Measurements from ENCODE around the gene M6PR. TPM values are rescaled to one million over a fixed set of nuclear protein-coding genes. Genes with fewer than 3 reads are reported as not detected.
A peak's percentile ranks its signal among the peaks of the same experiment; 100 is the strongest.
"Not testable (repeated sequence)": the region's sequence is repeated elsewhere in the genome, so short reads cannot be mapped to it uniquely, and the experiment has no call there.

M6PR gene
- total RNA-seq, 4 donors from 2014 or later, result 52.0 to 73.7 (median 59.1) TPM

DNA sequence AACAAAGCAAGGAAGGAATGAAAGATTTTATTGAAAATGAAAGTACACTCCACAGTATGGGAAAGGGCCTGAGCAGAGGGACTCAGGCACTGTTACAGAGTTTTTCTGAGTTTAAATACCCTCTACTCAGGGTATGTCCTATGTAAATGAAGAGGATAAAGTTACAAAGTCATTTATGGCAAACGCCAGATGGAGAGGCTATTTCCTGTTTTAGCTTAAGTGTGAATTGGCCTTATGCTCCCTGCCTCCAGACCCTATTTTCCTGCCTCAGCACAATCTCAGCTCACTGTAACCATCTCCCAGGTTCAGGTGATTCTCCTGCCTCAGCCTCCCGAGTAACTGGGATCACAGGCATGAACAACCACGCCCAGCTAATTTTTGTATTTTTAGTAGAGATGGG, 41.9 kb downstream of the M6PR start:
- Histone ChIP-seq H3K4me3 (no peak overlapping the region), H3K36me3 (no peaks in the 10 kb centered on the region)

DNA sequence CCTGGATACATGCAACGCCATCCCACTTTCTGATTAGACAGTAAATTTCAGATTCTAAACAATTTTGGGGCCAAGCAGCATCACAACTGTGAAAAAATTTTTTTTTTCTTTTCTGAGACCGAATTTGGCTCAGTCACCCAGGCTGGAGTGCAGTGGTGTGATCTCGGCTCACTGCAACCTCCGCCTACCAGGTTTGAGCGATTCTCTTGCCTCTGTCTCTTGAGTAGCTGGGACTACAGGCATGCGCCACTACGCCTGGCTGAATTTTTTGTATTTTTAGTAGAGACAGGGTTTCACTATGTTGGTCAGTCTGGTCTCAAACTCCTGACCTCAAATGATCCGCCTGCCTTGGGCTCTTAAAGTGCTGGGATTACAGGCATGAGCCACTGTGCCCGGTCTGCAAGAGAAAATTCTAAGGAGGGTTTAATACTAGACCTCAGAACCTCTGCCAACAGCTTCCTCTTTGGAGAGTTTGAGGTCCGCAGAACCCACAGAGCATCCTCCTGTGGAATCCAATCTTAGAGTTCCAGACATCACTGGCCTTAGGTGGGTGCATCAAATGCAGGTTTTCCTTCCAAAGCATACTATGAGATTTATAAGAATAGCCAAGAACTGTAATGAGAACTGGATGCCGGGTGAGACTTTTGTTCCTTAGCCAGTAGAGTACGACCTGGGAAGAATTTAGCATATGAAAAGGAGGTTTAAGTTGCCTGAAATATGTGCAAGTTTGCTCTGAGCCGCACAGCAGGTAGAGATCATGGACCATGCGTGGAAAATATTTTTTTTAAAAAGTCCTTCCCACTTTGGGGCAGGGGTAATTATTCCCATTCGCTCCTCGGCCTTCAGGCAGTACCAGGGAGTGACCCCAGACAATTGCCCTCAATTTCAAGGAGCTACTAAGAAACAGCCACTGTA, 42.9 kb downstream of the M6PR start:
- H3K4me3 ChIP-seq, result no peak overlapping the region
- no peak for DNase-seq
- no peaks in the 10 kb centered on the region for H3K9me3 ChIP-seq
- TF ChIP-seq, protein P1, sequence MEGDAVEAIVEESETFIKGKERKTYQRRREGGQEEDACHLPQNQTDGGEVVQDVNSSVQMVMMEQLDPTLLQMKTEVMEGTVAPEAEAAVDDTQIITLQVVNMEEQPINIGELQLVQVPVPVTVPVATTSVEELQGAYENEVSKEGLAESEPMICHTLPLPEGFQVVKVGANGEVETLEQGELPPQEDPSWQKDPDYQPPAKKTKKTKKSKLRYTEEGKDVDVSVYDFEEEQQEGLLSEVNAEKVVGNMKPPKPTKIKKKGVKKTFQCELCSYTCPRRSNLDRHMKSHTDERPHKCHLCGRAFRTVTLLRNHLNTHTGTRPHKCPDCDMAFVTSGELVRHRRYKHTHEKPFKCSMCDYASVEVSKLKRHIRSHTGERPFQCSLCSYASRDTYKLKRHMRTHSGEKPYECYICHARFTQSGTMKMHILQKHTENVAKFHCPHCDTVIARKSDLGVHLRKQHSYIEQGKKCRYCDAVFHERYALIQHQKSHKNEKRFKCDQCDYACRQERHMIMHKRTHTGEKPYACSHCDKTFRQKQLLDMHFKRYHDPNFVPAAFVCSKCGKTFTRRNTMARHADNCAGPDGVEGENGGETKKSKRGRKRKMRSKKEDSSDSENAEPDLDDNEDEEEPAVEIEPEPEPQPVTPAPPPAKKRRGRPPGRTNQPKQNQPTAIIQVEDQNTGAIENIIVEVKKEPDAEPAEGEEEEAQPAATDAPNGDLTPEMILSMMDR (IDR thresholded peaks at IDR 0.05), result no peak
- TF ChIP-seq POLR2A (IDR thresholded peaks at IDR 0.05), result no peak
- H3K27me3 ChIP-seq, result no peaks in the 10 kb centered on the region
- H3K36me3 ChIP-seq, result no peaks in the 10 kb centered on the region
- H3K4me1 ChIP-seq, result no peaks in the 10 kb centered on the region
- no peak overlapping the region for H3K27ac ChIP-seq

More for the DNA sequence above, 41.9 kb downstream of the M6PR start:
- H3K27me3 ChIP-seq, result no peaks in the 10 kb centered on the region
- H3K9me3 ChIP-seq, result no peaks in the 10 kb centered on the region
- DNase-seq, result no peak
- TF ChIP-seq POLR2A (IDR thresholded peaks at IDR 0.05), result no peak
- TF ChIP-seq, protein P1 (IDR thresholded peaks at IDR 0.05), result no peak
- H3K4me1 ChIP-seq, result no peaks in the 10 kb centered on the region
- H3K27ac ChIP-seq, result no peak overlapping the region

DNA sequence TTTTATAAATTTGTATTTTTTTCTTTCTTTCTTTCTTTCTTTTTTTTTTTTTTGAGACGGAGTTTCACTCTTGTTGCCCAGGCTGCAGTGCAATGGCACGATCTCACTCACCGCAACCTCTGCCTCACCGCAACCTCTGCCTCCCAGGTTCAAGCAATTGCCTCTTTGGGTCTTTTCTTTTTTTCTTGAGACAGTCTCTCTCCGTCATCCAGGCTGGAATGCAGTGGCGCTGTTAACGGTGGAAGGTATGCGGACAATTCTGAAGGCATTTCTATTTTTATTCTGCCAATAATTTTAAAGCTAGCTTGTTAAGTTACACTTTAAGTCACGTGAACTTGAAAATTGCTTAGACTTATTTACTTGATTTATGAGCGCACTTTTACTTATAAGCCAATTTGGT, 43.9 kb downstream of the M6PR start:
- no peaks in the 10 kb centered on the region for H3K4me1 ChIP-seq
- no peak overlapping the region for H3K4me3 ChIP-seq
- no peaks in the 10 kb centered on the region for H3K36me3 ChIP-seq
- TF ChIP-seq, protein P1 (IDR thresholded peaks at IDR 0.05), result no peak
- TF ChIP-seq POLR2A (IDR thresholded peaks at IDR 0.05), result no peak
- H3K9me3 ChIP-seq, result no peaks in the 10 kb centered on the region
- DNase-seq, result no peak
- no peaks in the 10 kb centered on the region for H3K27me3 ChIP-seq
- no peak overlapping the region for H3K27ac ChIP-seq

DNA sequence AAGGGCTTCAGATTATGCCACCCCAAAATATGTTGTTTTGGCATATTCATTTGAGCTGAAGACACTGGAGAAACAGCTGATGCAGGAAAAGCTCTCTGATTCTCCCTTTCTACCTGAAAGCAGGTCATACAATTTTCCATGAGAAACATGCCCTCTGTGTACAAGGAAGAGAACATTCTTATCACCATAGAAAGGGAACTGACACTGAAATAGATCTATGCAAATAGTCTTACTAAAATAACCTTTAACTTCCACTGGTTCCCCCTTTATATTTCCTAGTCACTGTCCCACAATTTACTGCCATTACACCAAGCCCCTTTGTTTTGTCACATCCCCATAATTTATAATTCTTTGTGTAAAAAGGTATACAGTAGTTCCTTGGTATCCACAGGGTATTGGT, 44.8 kb downstream of the M6PR start:
- Histone ChIP-seq H3K27me3 (no peaks in the 10 kb centered on the region), H3K36me3 (no peaks in the 10 kb centered on the region), H3K4me1 (no peaks in the 10 kb centered on the region), H3K27ac (no peak overlapping the region), H3K9me3 (no peaks in the 10 kb centered on the region), H3K4me3 (no peak overlapping the region)
- DNase-seq, result no peak
- TF ChIP-seq, protein P1 (IDR thresholded peaks at IDR 0.05), result no peak
- TF ChIP-seq POLR2A (IDR thresholded peaks at IDR 0.05), result no peak

DNA sequence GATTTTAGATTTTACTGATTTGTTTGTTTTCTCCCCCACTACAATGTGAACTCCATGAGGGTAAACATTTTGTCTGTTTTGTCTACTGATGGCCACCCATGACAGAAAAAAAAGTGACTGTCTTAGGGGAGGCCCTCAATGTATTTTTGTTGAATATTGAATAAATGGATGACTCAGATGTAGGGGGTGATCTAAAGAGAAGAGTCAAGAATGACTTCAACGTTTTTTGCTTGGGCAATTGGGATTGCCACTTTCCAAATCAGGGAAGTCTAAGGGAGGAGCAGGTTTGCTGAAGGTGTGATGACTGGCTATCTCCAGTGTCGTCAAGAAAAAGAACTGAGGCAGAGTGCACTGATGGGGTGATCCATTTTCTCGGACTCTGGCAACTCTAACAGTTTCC, 45.8 kb downstream of the M6PR start:
- no peaks in the 10 kb centered on the region for H3K27me3 ChIP-seq
- no peaks in the 10 kb centered on the region for H3K36me3 ChIP-seq
- no peak for DNase-seq
- no peak for TF ChIP-seq POLR2A (IDR thresholded peaks at IDR 0.05)
- TF ChIP-seq, protein P1 (IDR thresholded peaks at IDR 0.05), result no peak
- H3K4me1 ChIP-seq, result no peaks in the 10 kb centered on the region
- no peak overlapping the region for H3K27ac ChIP-seq
- no peaks in the 10 kb centered on the region for H3K9me3 ChIP-seq
- H3K4me3 ChIP-seq, result no peak overlapping the region

DNA sequence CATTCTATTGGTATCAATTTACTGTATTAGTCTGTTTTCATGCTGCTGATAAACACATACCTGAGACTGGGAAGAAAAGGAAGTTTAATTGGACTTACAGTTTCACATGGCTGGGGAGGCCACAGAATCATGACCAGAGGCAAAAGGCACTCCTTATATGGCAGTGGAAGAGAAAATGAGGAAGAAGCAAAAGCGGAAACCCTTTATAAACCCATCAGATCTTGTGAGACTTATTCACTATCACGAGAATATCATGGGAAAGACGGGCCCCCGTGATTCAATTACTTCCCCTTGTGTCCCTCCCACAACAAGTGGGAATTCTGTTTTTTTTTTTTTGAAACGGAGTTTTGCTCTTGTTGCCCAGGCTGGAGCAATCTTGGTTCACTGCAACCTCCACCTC, 46.7 kb downstream of the M6PR start:
- not testable (repeated sequence) for H3K27ac ChIP-seq, H3K4me3 ChIP-seq, H3K36me3 ChIP-seq, H3K27me3 ChIP-seq, H3K9me3 ChIP-seq, H3K4me1 ChIP-seq
- DNase-seq, result peak in 1 of 3 donors; percentile 42

All from Peyer's patch (tissue), 4 donors.